ENCODE measurements around the gene OTULIN. TPM values are rescaled to one million over a fixed set of nuclear protein-coding genes. Genes with fewer than 3 reads are reported as not detected.

Gene OTULIN
- polyA plus RNA-seq, 4 donors = 19.2 to 24.5 (median 23.0) TPM

- no peak for DNase-seq (ENCODE audit: low read depth in 4 of 4, low spot score in 3 of 4)
These were observed 30.6 kb downstream of the OTULIN start for GRCh38 chr5:14695152-14695551.

GRCh38 chr5:14696057-14696456, 31.5 kb downstream of the OTULIN start:
- DNase-seq (ENCODE audit: low read depth in 4 of 4, low spot score in 3 of 4) = no peak

- DNase-seq (ENCODE audit: low read depth in 4 of 4, low spot score in 3 of 4) = no peak
These were observed 32.3 kb downstream of the OTULIN start for GRCh38 chr5:14696851-14697250.

GRCh38 chr5:14698495-14698894, 34.0 kb downstream of the OTULIN start:
- no peak for DNase-seq (ENCODE audit: low read depth in 4 of 4, low spot score in 3 of 4)

GRCh38 chr5:14699159-14699558, 34.6 kb downstream of the OTULIN start:
- no peak for DNase-seq (ENCODE audit: low read depth in 4 of 4, low spot score in 3 of 4)

- DNase-seq (ENCODE audit: low read depth in 4 of 4, low spot score in 3 of 4) = no peak
These were observed 35.4 kb downstream of the OTULIN start for GRCh38 chr5:14699807-14700400.

GRCh38 chr5:14700478-14701436, 36.2 kb downstream of the OTULIN start:
- DNase-seq (ENCODE audit: low read depth in 4 of 4, low spot score in 3 of 4) = no peak

- DNase-seq (ENCODE audit: low read depth in 4 of 4, low spot score in 3 of 4) = no peak
These were observed 37.0 kb downstream of the OTULIN start for GRCh38 chr5:14701556-14701955.

- DNase-seq (ENCODE audit: low read depth in 4 of 4, low spot score in 3 of 4) = no peak
These were observed 37.8 kb downstream of the OTULIN start for GRCh38 chr5:14702238-14702839.

- no peak for DNase-seq (ENCODE audit: low read depth in 4 of 4, low spot score in 3 of 4)
These were observed 41.0 kb downstream of the OTULIN start for GRCh38 chr5:14705556-14705955.

- DNase-seq (ENCODE audit: low read depth in 4 of 4, low spot score in 3 of 4) = no peak
These were observed 42.1 kb downstream of the OTULIN start for GRCh38 chr5:14706615-14707021.

GRCh38 chr5:14707811-14708390, 43.4 kb downstream of the OTULIN start:
- no peak for DNase-seq (ENCODE audit: low read depth in 4 of 4, low spot score in 3 of 4)

- DNase-seq (ENCODE audit: low read depth in 4 of 4, low spot score in 3 of 4) = no peak
These were observed 44.0 kb downstream of the OTULIN start for GRCh38 chr5:14708551-14708950.

GRCh38 chr5:14710313-14710994, 45.9 kb downstream of the OTULIN start:
- DNase-seq (ENCODE audit: low read depth in 4 of 4, low spot score in 3 of 4) = no peak

- DNase-seq (ENCODE audit: low read depth in 4 of 4, low spot score in 3 of 4) = no peak
These were observed 47.6 kb downstream of the OTULIN start for GRCh38 chr5:14712131-14712530.

GRCh38 chr5:14712666-14713065, 48.1 kb downstream of the OTULIN start:
- DNase-seq (ENCODE audit: low read depth in 4 of 4, low spot score in 3 of 4) = no peak

- DNase-seq (ENCODE audit: low read depth in 4 of 4, low spot score in 3 of 4) = no peak
These were observed 49.2 kb downstream of the OTULIN start for GRCh38 chr5:14713476-14714390.

- no peak for DNase-seq (ENCODE audit: low read depth in 4 of 4, low spot score in 3 of 4)
These were observed 50.2 kb downstream of the OTULIN start for GRCh38 chr5:14714706-14715105.

GRCh38 chr5:14715481-14715880, 51.0 kb downstream of the OTULIN start:
- no peak for DNase-seq (ENCODE audit: low read depth in 4 of 4, low spot score in 3 of 4)
